H1 (cell line): ENCODE measurements around the gene ZC3H14. TPM values are rescaled to one million over a fixed set of nuclear protein-coding genes. Genes with fewer than 3 reads are reported as not detected.

ENCODE experiments used
- CTCF ChIA-PET: fragments of 300-600 bp; sonication (Branson Sonifier 250); formaldehyde crosslinking; loops from one replicate; lab custom pipeline; 2021; ENCODE audit not compliant: partially characterized antibody; lab: Charles Lee
- POLR2A ChIA-PET: fragments of 300-600 bp; sonication (Branson Sonifier 250); formaldehyde crosslinking; loops from one replicate; lab custom pipeline; 2021; ENCODE audit warnings: inconsistent platforms; ENCODE audit not compliant: partially characterized antibody; lab: Charles Lee
- DNase-seq, 2 experiments: peaks; one replicate each; pipeline versions ENCODE4 v3.0.0 to v3.0.0-alpha.2; 2010 to 2022; ENCODE audit warnings: low spot score in 2 of 2, low read depth in 1 of 2, mixed read lengths in 1 of 2
- FAIRE-seq: peaks from 2 replicates; lab custom pipeline; 2011; peaks lifted over from hg19 to GRCh38; lab: Jason Lieb, UNC
- H2AFZ ChIP-seq: 2 replicates; pipeline ENCODE4 v1.8.1; 2012; ENCODE audit warnings: low read length, inconsistent platforms
- H2AK5ac ChIP-seq: 2 replicates; pipeline ENCODE4 v1.6.1; 2013; ENCODE audit warnings: low read depth, low read length
- H2BK120ac ChIP-seq: replicated peaks from 2 replicates; pipeline ENCODE3; 2013; ENCODE audit warnings: low read depth, low read length, inconsistent platforms
- H2BK12ac ChIP-seq: 2 replicates; pipeline ENCODE4 v1.6.1; 2013; ENCODE audit warnings: low read depth, low read length
- H2BK15ac ChIP-seq: 2 replicates; pipeline ENCODE4 v1.6.1; 2013; ENCODE audit warnings: low read length
- H2BK20ac ChIP-seq: 2 replicates; pipeline ENCODE4 v1.6.1; 2013; ENCODE audit warnings: low read length
- H2BK5ac ChIP-seq: 2 replicates; pipeline ENCODE4 v1.6.1; 2013; ENCODE audit warnings: low read depth, low read length
- H3K14ac ChIP-seq: 2 replicates; pipeline ENCODE4 v1.6.1; 2013; ENCODE audit warnings: inconsistent platforms; ENCODE audit not compliant: insufficient read length
- H3K18ac ChIP-seq: 2 replicates; pipeline ENCODE4 v1.6.1; 2013; ENCODE audit warnings: low read length; ENCODE audit errors: extremely low read depth
- H3K23ac ChIP-seq: 2 replicates; pipeline ENCODE4 v1.6.1; 2013; ENCODE audit warnings: inconsistent platforms; ENCODE audit not compliant: insufficient read length
- H3K23me2 ChIP-seq: 2 replicates; pipeline ENCODE4 v1.6.1; 2013; ENCODE audit warnings: low read depth, low read length
- H3K27ac ChIP-seq: 2 replicates; pipeline ENCODE4 v1.6.1; 2011; ENCODE audit warnings: low read depth, low read length, inconsistent platforms
- H3K27me3 ChIP-seq, 4 experiments: replicated peaks in 1 of 4; 1 replicate in 1 of 4; 2 replicates in 3 of 4; pipeline versions ENCODE4 v1.6.1 to v1.8.1; 2011 to 2013; ENCODE audit warnings: low read length in 3 of 4, mild to moderate bottlenecking in 3 of 4, inconsistent platforms in 2 of 4, mixed read lengths in 2 of 4, moderate library complexity in 1 of 4; ENCODE audit not compliant: control insufficient read depth in 3 of 4, insufficient read depth in 3 of 4; ENCODE audit errors: extremely low read depth in 1 of 4
- H3K36me3 ChIP-seq, 4 experiments: 2 replicates each; pipeline versions ENCODE4 v1.6.1 to v1.8.1; 2011 to 2013; ENCODE audit warnings: mild to moderate bottlenecking in 4 of 4, low read length in 3 of 4, moderate library complexity in 2 of 4, control low read depth in 1 of 4, inconsistent platforms in 1 of 4; ENCODE audit not compliant: insufficient read depth in 4 of 4, control insufficient read depth in 2 of 4
- H3K4ac ChIP-seq: replicated peaks from 2 replicates; pipeline ENCODE3; 2013; ENCODE audit warnings: low read length, low read depth, mixed read lengths, inconsistent platforms; ENCODE audit not compliant: insufficient read length
- H3K4me1 ChIP-seq, 4 experiments: replicated peaks in 1 of 4; 1 replicate in 1 of 4; 2 replicates in 3 of 4; pipeline versions ENCODE4 v1.6.1 to v1.8.1; 2011 to 2013; ENCODE audit warnings: low read length in 3 of 4, inconsistent platforms in 2 of 4, mixed read lengths in 1 of 4; ENCODE audit not compliant: insufficient read depth in 4 of 4, control insufficient read depth in 3 of 4
- H3K4me2 ChIP-seq, 2 experiments: 2 replicates each; pipeline versions ENCODE4 v1.6.1 to v1.8.1; 2011 to 2013; ENCODE audit warnings: low read depth in 2 of 2, low read length in 2 of 2, control low read depth in 1 of 2, inconsistent platforms in 1 of 2, mild to moderate bottlenecking in 1 of 2; ENCODE audit not compliant: insufficient read depth in 1 of 2
- H3K4me3 ChIP-seq, 4 experiments: fragments of 200-600, 300-600 bp in 1 of 4; sonication (generic), shearing (Covaris generic), sonication (Bioruptor Twin) in 1 of 4; 2 replicates each; pipeline versions ENCODE4 v1.5.1 to v1.8.1; 2011 to 2016; ENCODE audit warnings: low read length in 4 of 4, low read depth in 3 of 4, control low read depth in 2 of 4, inconsistent platforms in 2 of 4, mild to moderate bottlenecking in 2 of 4, mixed read lengths in 1 of 4, moderate library complexity in 1 of 4; ENCODE audit not compliant: insufficient read depth in 2 of 4; ENCODE audit errors: extremely low read depth in 1 of 4
- H3K56ac ChIP-seq: replicated peaks from 2 replicates; pipeline ENCODE3; 2013; ENCODE audit warnings: low read depth, mild to moderate bottlenecking, mixed read lengths, low read length, inconsistent platforms; ENCODE audit not compliant: insufficient read length
- H3K79me1 ChIP-seq: 2 replicates; pipeline ENCODE4 v1.6.1; 2013; ENCODE audit warnings: low read depth, low read length, control low read depth
- H3K79me2 ChIP-seq, 2 experiments: 2 replicates each; pipeline versions ENCODE4 v1.6.1 to v1.8.1; 2012 to 2013; ENCODE audit warnings: low read length in 2 of 2, mild to moderate bottlenecking in 2 of 2, inconsistent platforms in 1 of 2; ENCODE audit not compliant: insufficient read depth in 2 of 2, control insufficient read depth in 1 of 2
- H3K9ac ChIP-seq, 4 experiments: replicated peaks in 1 of 4; 1 replicate in 1 of 4; 2 replicates in 3 of 4; pipeline versions ENCODE4 v1.6.1 to v1.8.1; 2011 to 2013; ENCODE audit warnings: low read depth in 3 of 4, low read length in 3 of 4, control low read depth in 2 of 4, mild to moderate bottlenecking in 2 of 4, moderate library complexity in 2 of 4, inconsistent platforms in 1 of 4; ENCODE audit errors: extremely low read depth in 1 of 4
- H3K9me3 ChIP-seq, 2 experiments: 2 replicates each; pipeline versions ENCODE4 v1.6.1 to v1.8.1; 2012 to 2013; ENCODE audit warnings: mild to moderate bottlenecking in 2 of 2, moderate library complexity in 2 of 2, control low read depth in 1 of 2, inconsistent platforms in 1 of 2, low read depth in 1 of 2, low read length in 1 of 2, mixed read lengths in 1 of 2; ENCODE audit not compliant: insufficient read depth in 2 of 2
- H4K20me1 ChIP-seq, 2 experiments: replicated peaks in 1 of 2; 2 replicates each; pipeline versions ENCODE3 to v1.8.1; 2011 to 2013; ENCODE audit warnings: inconsistent platforms in 2 of 2, low read length in 2 of 2, mild to moderate bottlenecking in 1 of 2; ENCODE audit not compliant: insufficient read depth in 2 of 2, control insufficient read depth in 1 of 2
- H4K5ac ChIP-seq: 2 replicates; pipeline ENCODE4 v1.6.1; 2013; ENCODE audit warnings: low read length, low read depth, mixed read lengths, inconsistent platforms; ENCODE audit not compliant: insufficient read length
- H4K8ac ChIP-seq: 2 replicates; pipeline ENCODE4 v1.8.0; 2013; ENCODE audit warnings: mild to moderate bottlenecking, moderate library complexity, low read length, inconsistent platforms; ENCODE audit not compliant: insufficient read depth; ENCODE audit errors: extremely low read depth
- H4K91ac ChIP-seq: replicated peaks from 2 replicates; pipeline ENCODE3; 2013; ENCODE audit warnings: low read length, mixed read lengths, inconsistent platforms; ENCODE audit not compliant: insufficient read length
- ASH2L ChIP-seq: fragments of 200-600, 300-600 bp; sonication (generic); IDR thresholded peaks from one replicate; pipeline ENCODE4 v1.7.1; 2017; ENCODE audit warnings: low read length
- CEBPB ChIP-seq: IDR thresholded peaks from 2 replicates; pipeline ENCODE4 v1.6.1; 2012; ENCODE audit warnings: low read depth, low read length
- CTBP2 ChIP-seq: IDR thresholded peaks from 2 replicates; pipeline ENCODE4 v1.7.0; 2011; ENCODE audit warnings: borderline replicate concordance, mild to moderate bottlenecking, moderate library complexity, mixed read lengths, low read length; ENCODE audit not compliant: insufficient read depth, insufficient read length
- E2F6 ChIP-seq: IDR thresholded peaks from 2 replicates; pipeline ENCODE4 v1.6.1; 2012; ENCODE audit warnings: inconsistent platforms
- EGR1 ChIP-seq: IDR thresholded peaks from 2 replicates; pipeline ENCODE4 v1.6.1; 2011; ENCODE audit warnings: low read depth, low read length, borderline replicate concordance
- EP300 ChIP-seq, 2 experiments: IDR thresholded peaks; 1 replicate in 1 of 2; 2 replicates in 1 of 2; pipeline ENCODE4 v1.6.1; 2011 to 2012; ENCODE audit warnings: low read depth in 2 of 2, low read length in 2 of 2, mild to moderate bottlenecking in 2 of 2, borderline replicate concordance in 1 of 2, inconsistent platforms in 1 of 2, moderate library complexity in 1 of 2
- KDM4A ChIP-seq: IDR thresholded peaks from one replicate; pipeline ENCODE4 v1.7.1; 2012; ENCODE audit warnings: low read depth, mild to moderate bottlenecking, moderate library complexity, low read length, inconsistent platforms; ENCODE audit not compliant: severe bottlenecking
- NRF1 ChIP-seq: IDR thresholded peaks from 2 replicates; pipeline ENCODE4 v1.6.1; 2011; ENCODE audit warnings: mild to moderate bottlenecking, low read depth, low read length, improper control_type of control experiment
- PHF8 ChIP-seq: fragments of 200-600 bp; sonication (generic); conservative IDR thresholded peaks from 2 replicates; pipeline ENCODE4 v1.7.1; 2012; ENCODE audit warnings: low read depth, mild to moderate bottlenecking, inconsistent platforms, low read length, moderate library complexity
- RBBP5 ChIP-seq: IDR thresholded peaks from 2 replicates; pipeline ENCODE4 v1.7.1; 2012; ENCODE audit warnings: low read depth, mild to moderate bottlenecking, inconsistent platforms, low read length, moderate library complexity, borderline replicate concordance
- RFX5 ChIP-seq: IDR thresholded peaks from 2 replicates; pipeline ENCODE4 v1.6.1; 2011; ENCODE audit warnings: low read depth, low read length, improper control_type of control experiment, borderline replicate concordance
- SP1 ChIP-seq: IDR thresholded peaks from 2 replicates; pipeline ENCODE4 v1.6.1; 2011; ENCODE audit warnings: low read depth, low read length
- TEAD4 ChIP-seq: IDR thresholded peaks from 2 replicates; pipeline ENCODE4 v1.6.1; 2012; ENCODE audit warnings: low read depth, low read length, inconsistent platforms, mixed read lengths
- WGBS, 2 experiments: shearing (Covaris generic) in 1 of 2; methylation state at CpG; one replicate each; pipeline versions ENCODE4 v1.1.6 to v1.1.7; 2013 to 2015; ENCODE audit warnings: low lambda C conversion rate in 2 of 2, mixed read lengths in 2 of 2, inconsistent platforms in 1 of 2, low coverage in 1 of 2, missing lambda C conversion rate in 1 of 2; ENCODE audit not compliant: insufficient replicate concordance in 2 of 2, insufficient coverage in 1 of 2, insufficient read length in 1 of 2; ENCODE audit errors: extremely low coverage in 1 of 2, missing lambda C conversion rate in 1 of 2; 5-methylcytosine and 5-hydroxymethylcytosine counted together
- polyA plus RNA-seq, 7 experiments: library from polyadenylated mRNA; depleted of rRNA in 3 of 7; stranded (reverse) in 5 of 7; unstranded in 2 of 7; fragments of >200 nt in 5 of 7; fragments of 200-250 nt in 2 of 7; gene quantifications; 1 replicate in 5 of 7; 2 replicates in 1 of 7; 4 replicates in 1 of 7; pipeline versions ENCODE4 v1.2.1 to v1.2.3, GENCODE V29; 2011 to 2013; ENCODE audit warnings: missing spikeins in 2 of 7, mixed read lengths in 2 of 7
- total RNA-seq: library from RNA; stranded (reverse); fragmentation: NEBNext Ultra II Directional; extraction: Animal tissue kit (Norgen Biotek cat#: 25700); gene quantifications from 2 replicates; pipeline ENCODE4 v1.2.1, GENCODE V29; 2021

ZC3H14 gene
- total and polyA plus RNA-seq, 2 of the 8 experiments (the other 6 are each of a cell fraction or from before 2014, with no cell fraction given): 86.0 to 99.1 TPM

DNA sequence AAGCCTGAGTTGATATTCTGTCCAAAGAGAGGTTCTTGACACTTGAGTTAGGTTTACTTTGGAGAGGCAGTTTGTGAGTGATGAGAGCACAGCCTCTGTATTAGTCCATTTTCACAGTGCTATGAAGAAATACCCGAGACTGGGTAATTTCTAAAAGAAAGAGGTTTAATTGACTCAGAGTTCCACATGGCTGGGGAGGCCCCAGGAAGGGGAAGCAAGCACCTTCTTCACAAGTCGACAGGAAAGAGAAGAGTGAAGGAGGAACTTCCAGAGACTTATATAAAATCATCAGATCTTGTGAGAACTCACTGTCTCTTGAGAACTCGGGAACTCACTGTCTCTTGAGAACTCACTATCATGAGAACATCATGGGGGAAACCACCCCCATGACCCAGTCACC is 5.4 kb downstream of the ZC3H14 start:
- H3K79me2 ChIP-seq: peaks cover 0 to 36% of the 10 kb centered on the region in 2 experiments; a peak in 3 of 4 replicates
- H2AK5ac ChIP-seq: no peak overlapping the region
- H2BK15ac ChIP-seq: no peak overlapping the region
- no peak overlapping the region for H2BK20ac ChIP-seq
- H3K4me2 ChIP-seq: no peak overlapping the region
- no peak overlapping the region for H3K18ac ChIP-seq
- no peak overlapping the region for H2AFZ ChIP-seq
- H2BK5ac ChIP-seq: no peak overlapping the region
- H3K23ac ChIP-seq: no peak overlapping the region
- no peak overlapping the region for H2BK12ac ChIP-seq
- H3K27me3 ChIP-seq: no peaks in the 10 kb centered on the region
- no peak overlapping the region for H4K91ac ChIP-seq
- 93% methylated on average over 3 of the region's 3 CpGs; no CpG with 5 or more reads in 1 of the 2 experiments for WGBS, 2 experiments
- no peaks in the 10 kb centered on the region; the same call in 1 of the 2 replicates for H3K79me1 ChIP-seq
- no peak overlapping the region for H4K8ac ChIP-seq
- H3K56ac ChIP-seq: no peak overlapping the region
- ChIA-PET CTCF (interaction anchor here (0.7 kb wide), 1 partner anchor 87 kb away, joined by 3 read pairs; no protein-coding TSS in a partner anchor), POLR2A (interaction anchor here (1.6 kb wide), 1 partner anchor 11 kb away, joined by 3 read pairs; no protein-coding TSS in a partner anchor)
- H3K9me3 ChIP-seq: no peaks in the 10 kb centered on the region
- H3K27ac ChIP-seq: no peak overlapping the region
- no peak overlapping the region for H3K4ac ChIP-seq
- FAIRE-seq (no peak), DNase-seq (no peak)
- H3K4me1 ChIP-seq: peaks cover 0 to 2% (median 0%) of the 10 kb centered on the region in 4 experiments; a peak in 1 of 7 replicates
- H2BK120ac ChIP-seq: no peak overlapping the region
- H3K14ac ChIP-seq: no peak overlapping the region
- H3K36me3 ChIP-seq: peaks cover 17 to 73% (median 43%) of the 10 kb centered on the region in 4 experiments
- no peak overlapping the region for H3K4me3 ChIP-seq
- H3K23me2 ChIP-seq: 0 out of 2 replicates have a peak, but pooled peaks cover 3% of the 10 kb centered on the region
- H4K20me1 ChIP-seq: peaks cover 3 to 9% of the 10 kb centered on the region in 2 experiments
- no peak overlapping the region for H3K9ac ChIP-seq
- no peak overlapping the region for H4K5ac ChIP-seq
- TF ChIP-seq KDM4A (no peak), EGR1 (no peak), PHF8 (no peak), TEAD4 (no peak), RFX5 (no peak), CTBP2 (no peak), EP300 (IDR thresholded peaks at IDR 0.05; ENCODE audit: borderline replicate concordance in 1 of 2, low read depth in 2 of 2, low read length in 2 of 2) (no peak), CEBPB (no peak), SP1 (no peak), ASH2L (no peak), NRF1 (no peak), RBBP5 (no peak), E2F6 (no peak)
